AG04450 (cell line): ENCODE results near the gene NF1. TPM values are rescaled to one million over a fixed set of nuclear protein-coding genes. Genes with fewer than 3 reads are reported as not detected.
"Not testable (repeated sequence)": the region's sequence is repeated elsewhere in the genome, so short reads cannot be mapped to it uniquely, and the experiment has no call there.

Experiments
- CTCF ChIA-PET: fragments of 300-600, 350-600 bp; formaldehyde crosslinking; extraction: SDS; loops from one replicate; lab custom pipeline; 2022; ENCODE audit warnings: antibody characterized with exemption, inconsistent platforms; lab: Charles Lee
- POLR2A ChIA-PET: fragments of 350-600 bp; formaldehyde crosslinking; extraction: SDS; loops from one replicate; lab custom pipeline; 2021; ENCODE audit warnings: antibody characterized with exemption, inconsistent platforms; lab: Yijun Ruan, JAX
- DNase-seq: peaks from one replicate; pipeline ENCODE4 v3.0.0-alpha.2; 2011; ENCODE audit warnings: low read depth, low spot score
- H3K27ac ChIP-seq: one replicate; pipeline ENCODE4 v1.5.1; 2012; ENCODE audit warnings: low read depth, low read length, control low read depth
- H3K27me3 ChIP-seq: one replicate; pipeline ENCODE4 v1.6.0; 2012; ENCODE audit warnings: low read length; ENCODE audit not compliant: control insufficient read depth, insufficient read depth
- H3K4me3 ChIP-seq: 2 replicates; pipeline ENCODE4 v1.5.1; 2011; ENCODE audit warnings: mild to moderate bottlenecking, low read depth, low read length, control low read depth
- H3K9me3 ChIP-seq: 2 replicates; pipeline ENCODE4 v1.5.1; 2012; ENCODE audit warnings: low read length; ENCODE audit not compliant: control insufficient read depth, insufficient read depth
- polyA plus RNA-seq: library from polyadenylated mRNA; depleted of rRNA; stranded (reverse); fragments of >200 nt; gene quantifications from 2 replicates; pipeline ENCODE4 v1.2.3, GENCODE V29; 2011
- TF ChIP-seq, protein P1 (sequence below): IDR thresholded peaks from 2 replicates; pipeline ENCODE4 v1.5.1; 2011; ENCODE audit warnings: low read depth, low read length, control low read depth, inconsistent platforms

NF1 gene
- polyA plus RNA-seq, 1 experiment = 60.5 TPM

DNA sequence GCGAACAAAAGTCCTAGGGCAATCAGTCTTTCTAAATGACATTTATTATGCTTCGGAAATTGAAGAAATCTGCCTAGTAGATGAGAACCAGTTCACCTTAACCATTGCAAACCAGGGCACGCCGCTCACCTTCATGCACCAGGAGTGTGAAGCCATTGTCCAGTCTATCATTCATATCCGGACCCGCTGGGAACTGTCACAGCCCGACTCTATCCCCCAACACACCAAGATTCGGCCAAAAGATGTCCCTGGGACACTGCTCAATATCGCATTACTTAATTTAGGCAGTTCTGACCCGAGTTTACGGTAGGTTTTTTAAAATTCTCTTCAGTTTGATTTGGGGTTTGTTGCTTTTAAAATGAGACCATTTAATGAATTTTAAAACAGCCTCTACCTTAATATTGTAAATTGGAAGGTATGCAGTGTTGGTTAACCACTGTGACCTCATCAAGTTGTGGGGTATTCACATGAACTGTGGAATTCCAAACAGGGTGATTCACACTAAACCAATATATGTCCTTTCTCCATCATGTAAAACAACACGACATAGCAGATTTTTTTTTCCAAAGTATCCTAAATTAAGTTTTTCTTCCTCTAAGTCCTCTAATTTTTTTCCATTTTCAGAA is 232.9 kb downstream of the NF1 start:
- Histone ChIP-seq H3K4me3 (no peak overlapping the region), H3K27me3 (no peaks in the 10 kb centered on the region), H3K9me3 (no peaks in the 10 kb centered on the region), H3K27ac (no peak overlapping the region)
- DNase-seq = peak; percentile 62
- ChIA-PET POLR2A (no interaction called here), CTCF (no interaction called here)
- TF ChIP-seq, protein P1, sequence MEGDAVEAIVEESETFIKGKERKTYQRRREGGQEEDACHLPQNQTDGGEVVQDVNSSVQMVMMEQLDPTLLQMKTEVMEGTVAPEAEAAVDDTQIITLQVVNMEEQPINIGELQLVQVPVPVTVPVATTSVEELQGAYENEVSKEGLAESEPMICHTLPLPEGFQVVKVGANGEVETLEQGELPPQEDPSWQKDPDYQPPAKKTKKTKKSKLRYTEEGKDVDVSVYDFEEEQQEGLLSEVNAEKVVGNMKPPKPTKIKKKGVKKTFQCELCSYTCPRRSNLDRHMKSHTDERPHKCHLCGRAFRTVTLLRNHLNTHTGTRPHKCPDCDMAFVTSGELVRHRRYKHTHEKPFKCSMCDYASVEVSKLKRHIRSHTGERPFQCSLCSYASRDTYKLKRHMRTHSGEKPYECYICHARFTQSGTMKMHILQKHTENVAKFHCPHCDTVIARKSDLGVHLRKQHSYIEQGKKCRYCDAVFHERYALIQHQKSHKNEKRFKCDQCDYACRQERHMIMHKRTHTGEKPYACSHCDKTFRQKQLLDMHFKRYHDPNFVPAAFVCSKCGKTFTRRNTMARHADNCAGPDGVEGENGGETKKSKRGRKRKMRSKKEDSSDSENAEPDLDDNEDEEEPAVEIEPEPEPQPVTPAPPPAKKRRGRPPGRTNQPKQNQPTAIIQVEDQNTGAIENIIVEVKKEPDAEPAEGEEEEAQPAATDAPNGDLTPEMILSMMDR = no peak

DNA sequence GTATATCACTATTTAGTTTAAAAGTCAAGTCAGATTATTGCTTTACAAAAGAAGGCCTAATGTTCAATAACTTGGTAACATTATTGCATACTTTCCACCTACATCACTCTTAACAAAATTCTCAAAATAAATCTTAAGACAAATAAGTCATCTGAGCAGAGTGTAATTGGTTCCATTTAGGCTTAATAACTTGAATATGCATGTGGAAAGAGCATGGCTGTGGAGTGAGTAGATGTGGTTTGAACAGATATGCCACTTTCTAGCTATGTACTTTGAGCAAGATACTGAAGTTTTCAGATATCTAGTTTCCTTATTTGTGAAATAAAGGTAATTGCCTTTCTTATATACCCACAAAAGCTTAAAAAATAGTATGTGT is 233.4 kb downstream of the NF1 start:
- Histone ChIP-seq H3K4me3 (no peak overlapping the region), H3K27me3 (no peaks in the 10 kb centered on the region), H3K9me3 (no peaks in the 10 kb centered on the region), H3K27ac (no peak overlapping the region)
- CTCF ChIA-PET = no interaction called here
- no peak for DNase-seq
- POLR2A ChIA-PET = no interaction called here
- TF ChIP-seq, protein P1 = no peak

DNA sequence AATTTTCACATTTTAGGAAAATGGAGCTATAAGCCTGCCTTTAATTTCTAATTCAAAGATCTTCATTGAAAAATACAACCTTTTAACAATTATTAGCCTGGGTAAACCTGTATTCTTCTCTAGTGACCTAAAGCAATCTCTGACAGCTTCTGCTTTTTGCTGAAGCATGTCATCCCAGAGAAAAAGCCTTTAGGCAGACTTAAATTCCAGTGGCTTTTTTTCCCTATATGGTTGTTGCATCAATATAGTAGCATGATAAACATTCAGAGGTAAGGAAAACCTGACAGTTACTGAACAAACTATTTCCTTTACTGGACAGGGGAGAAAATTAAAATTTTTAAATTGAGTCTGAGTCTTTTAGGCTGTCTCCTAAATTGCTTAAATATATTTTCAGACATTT is 234.4 kb downstream of the NF1 start:
- Histone ChIP-seq H3K27ac (no peak overlapping the region), H3K9me3 (no peaks in the 10 kb centered on the region), H3K27me3 (no peaks in the 10 kb centered on the region), H3K4me3 (no peak overlapping the region)
- ChIA-PET CTCF (no interaction called here), POLR2A (no interaction called here)
- no peak for DNase-seq
- TF ChIP-seq, protein P1 = no peak

DNA sequence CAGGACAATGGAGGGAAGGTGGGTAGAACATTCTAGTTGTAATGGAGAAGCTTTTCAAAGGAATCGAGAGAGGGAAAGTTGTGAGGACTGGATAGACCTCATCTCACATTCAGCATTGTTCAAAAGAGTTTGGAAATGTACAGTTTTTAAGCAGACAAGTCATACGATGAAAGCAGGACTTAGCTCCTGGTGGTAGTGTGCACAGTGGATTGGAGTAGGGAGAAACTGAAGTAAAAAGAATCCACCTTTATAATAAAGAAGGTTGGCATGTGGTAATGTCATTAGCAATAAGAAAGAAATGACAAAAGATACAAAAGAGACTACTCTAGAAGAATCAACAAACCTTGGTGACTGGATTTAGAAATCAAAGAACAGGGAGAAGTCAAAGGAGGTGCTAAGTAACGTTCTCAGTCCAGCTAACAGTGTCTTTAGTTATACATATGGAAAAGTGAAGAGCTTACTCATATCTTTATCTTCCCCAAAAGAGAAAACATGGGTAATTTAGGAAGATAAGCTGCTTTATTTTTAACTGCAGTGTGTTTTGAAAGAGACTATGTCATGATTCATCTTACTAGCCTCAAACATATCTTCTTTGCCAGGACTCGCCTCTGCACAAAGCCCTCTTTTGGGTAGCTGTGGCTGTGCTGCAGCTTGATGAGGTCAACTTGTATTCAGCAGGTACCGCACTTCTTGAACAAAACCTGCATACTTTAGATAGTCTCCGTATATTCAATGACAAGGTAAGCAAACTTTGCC is 245.3 kb downstream of the NF1 start:
- DNase-seq = no peak
- TF ChIP-seq, protein P1 = no peak
- no peaks in the 10 kb centered on the region for H3K9me3 ChIP-seq
- H3K27me3 ChIP-seq = no peaks in the 10 kb centered on the region
- H3K27ac ChIP-seq = peak overlapping the region; percentile 42
- ChIA-PET POLR2A (interaction anchor here (0.6 to 0.7 kb wide), 4 partner anchors 18 to 486 kb away, joined by 3 to 6 read pairs (median 3); partner anchors contain the start of gene EVI2A), CTCF (interaction anchor here (0.6 to 1.0 kb wide), 2 partner anchors 10 to 447 kb away, joined by 3 to 4 read pairs; no protein-coding TSS in a partner anchor)
- no peak overlapping the region for H3K4me3 ChIP-seq

DNA sequence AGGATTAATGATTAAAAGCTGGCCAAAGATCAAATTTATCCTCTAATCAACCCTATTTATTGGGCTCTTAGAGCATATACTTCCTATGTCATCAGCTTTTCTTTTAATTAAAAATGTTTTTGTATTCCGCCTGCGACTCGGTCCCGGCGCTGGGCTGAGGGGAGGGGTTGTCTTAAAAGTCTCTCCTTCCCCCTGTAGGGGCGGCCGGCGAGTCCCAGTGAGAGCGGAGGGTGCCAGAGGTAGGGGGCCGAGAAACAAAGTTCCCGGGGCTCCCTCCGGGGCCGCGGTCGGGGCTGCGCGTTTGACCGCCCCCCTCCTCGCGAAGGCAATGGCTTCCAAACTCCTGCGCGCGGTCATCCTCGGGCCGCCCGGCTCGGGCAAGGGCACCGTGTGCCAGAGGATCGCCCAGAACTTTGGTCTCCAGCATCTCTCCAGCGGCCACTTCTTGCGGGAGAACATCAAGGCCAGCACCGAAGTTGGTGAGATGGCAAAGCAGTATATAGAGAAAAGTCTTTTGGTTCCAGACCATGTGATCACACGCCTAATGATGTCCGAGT is 250.5 kb downstream of the NF1 start:
- H3K4me3 ChIP-seq, CTCF ChIA-PET, H3K27ac ChIP-seq, DNase-seq, H3K27me3 ChIP-seq, POLR2A ChIA-PET, H3K9me3 ChIP-seq: not testable (repeated sequence)
